DMS53 treated with DMSO at 0.1 percent for 48 hours (cell line): ENCODE results near the gene AREG.
"Not testable (repeated sequence)": the region's sequence is repeated elsewhere in the genome, so short reads cannot be mapped to it uniquely, and the experiment has no call there.

ENCODE experiments used
- DNase-seq: peaks from one replicate; lab custom pipeline; 2025; ENCODE audit not compliant: unreplicated experiment; lab: John Stamatoyannopoulos, UW

Gene AREG

DNA sequence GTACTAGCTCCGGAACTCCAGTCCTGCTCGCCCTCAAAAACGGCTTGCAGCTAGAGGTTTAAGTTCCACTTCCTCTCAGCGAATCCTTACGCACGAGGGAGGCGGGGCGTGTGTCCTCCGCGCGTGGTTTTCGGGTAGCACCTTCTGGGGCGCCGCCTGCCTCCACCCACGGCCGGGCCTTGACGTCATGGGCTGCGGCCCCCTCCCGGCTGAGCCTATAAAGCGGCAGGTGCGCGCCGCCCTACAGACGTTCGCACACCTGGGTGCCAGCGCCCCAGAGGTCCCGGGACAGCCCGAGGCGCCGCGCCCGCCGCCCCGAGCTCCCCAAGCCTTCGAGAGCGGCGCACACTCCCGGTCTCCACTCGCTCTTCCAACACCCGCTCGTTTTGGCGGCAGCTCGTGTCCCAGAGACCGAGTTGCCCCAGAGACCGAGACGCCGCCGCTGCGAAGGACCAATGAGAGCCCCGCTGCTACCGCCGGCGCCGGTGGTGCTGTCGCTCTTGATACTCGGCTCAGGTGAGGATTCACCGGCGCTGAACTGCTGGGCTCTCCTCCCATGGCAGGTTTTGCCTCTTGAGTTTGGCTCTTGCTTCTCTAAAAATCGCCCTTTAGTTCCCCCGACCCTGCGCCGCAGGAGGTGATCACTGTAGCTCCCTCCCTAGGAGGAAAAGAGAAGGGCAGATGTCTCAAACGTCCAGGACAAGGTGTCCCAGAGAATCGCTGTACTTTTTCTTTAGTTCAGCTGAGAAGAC, at the start of gene AREG:
TSS of gene AREG (plus strand) at position 246 of the 752 bp plus-strand sequence. CDS start at position 456, 210 bp downstream.
- DNase-seq: peak; percentile 80

DNA sequence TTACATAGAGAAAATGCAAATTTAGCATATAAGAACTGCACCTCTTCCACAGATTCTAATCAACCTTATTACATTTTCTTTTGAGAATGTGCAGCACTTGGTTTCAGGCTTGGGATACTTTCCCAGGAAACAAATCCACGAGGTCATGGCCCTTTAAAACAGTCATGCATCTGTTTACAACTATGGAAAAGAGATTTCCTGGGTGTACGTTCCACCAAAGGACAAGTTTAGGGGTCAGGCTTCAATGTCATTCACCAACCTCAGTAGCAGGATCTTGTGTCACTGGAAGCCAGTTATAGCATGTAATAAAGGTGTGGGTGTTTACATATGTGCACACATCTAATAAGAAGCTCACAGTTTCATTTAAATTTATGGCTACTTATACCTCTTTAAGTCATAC, 49.3 kb upstream of the AREG start:
- no peak for DNase-seq

DNA sequence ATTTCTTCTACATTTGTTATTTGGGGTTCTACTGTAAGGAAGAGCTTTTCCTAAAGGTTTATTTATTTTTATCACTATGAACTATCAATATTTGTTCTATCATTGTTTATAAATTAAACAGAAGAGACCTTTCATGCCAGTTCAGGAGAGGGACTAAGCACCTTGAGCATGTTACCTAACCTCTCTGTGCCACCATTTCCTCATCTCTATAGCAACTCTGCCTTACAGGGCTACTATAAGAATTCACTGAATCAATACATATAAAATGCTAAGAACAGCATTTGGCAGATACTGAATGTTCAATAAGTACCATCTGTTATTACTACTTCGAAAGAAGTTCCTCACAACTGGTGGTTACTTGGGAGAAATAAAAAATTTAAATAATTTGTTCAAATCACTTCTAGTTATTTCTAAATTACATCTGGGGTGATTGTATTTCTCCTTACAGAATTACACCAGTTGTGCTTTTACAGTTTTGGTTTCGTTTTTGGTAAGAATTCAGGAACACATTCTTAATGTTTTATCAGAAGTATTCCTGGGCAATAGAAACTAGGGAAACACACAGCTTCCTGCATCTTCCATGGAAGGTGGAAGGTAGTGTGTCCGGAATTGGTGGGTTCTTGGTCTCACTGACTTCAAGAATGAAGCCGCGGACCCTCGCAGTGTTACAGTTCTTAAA, 47.0 kb upstream of the AREG start:
- DNase-seq: no peak

DNA sequence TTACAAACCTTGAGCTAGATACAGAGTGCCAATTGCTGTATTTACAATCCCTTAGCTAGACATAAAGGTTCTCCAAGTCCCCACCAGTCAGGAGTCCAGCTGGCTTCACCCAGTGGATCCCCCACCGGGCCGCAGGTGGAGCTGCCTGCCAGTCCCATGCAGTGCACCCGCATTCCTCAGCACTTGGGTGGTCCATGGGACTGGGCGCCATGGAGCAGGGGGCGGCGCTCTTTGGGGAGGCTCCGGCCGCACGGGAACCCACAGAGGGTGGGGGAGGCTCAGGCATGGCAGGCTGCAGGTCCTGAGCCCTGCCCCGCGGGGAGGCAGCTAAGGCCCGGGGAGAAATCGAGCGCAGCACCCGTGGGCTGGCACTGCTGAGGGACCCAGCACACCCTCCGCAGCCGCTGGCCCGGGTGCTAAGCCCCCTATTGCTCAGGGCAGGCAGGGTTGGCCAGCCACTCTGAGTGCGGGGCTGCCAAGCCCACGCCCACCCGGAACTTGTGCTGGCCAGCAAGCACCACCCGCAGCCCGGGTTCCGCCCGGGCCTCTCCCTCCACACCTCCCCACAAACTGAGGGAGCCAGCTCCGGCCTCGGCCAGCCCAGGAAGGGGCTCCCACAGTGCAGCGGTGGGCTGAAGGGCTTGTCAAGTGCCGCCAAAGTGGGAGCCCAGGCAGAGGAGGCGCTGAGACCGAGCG, 45.9 kb upstream of the AREG start:
- not testable (repeated sequence) for DNase-seq

- DNase-seq: no peak
Observed at GRCh38 chr4:74400395-74400794, 44.5 kb upstream of the AREG start.

DNA sequence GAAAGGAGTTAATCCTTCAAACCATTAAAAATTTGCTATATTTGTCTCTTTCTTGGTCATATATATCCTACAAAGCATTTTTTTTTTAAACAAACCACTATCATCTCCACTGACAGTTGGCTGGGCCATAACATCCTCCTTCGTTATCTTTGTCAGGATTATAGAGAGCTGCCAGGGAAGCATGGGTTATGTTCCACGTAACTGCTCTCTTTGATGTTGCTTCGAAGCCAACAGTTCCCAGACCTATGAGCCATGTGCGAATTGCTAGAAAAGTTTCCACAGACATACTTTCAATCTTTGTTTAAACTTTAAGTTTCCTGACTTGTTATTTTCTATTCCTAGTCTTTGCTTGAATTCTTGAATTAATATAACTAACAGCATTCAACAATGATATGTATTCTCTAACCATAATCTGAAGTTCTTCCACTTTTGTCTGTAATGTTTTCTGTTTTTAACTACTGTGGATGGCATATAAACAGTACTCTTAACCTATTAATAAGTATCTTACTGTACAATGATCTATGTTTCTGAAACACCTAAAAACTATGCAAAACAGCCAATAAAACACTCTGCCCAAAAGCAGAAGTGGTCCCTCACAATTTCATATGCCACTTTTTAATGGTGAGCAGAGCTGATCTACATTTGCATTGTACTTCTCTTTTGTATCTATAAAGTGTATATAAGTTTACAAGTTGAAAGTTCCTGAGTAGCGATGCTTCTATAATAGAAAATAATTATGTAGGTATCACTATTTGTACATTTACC, 42.1 kb upstream of the AREG start:
- no peak for DNase-seq

DNA sequence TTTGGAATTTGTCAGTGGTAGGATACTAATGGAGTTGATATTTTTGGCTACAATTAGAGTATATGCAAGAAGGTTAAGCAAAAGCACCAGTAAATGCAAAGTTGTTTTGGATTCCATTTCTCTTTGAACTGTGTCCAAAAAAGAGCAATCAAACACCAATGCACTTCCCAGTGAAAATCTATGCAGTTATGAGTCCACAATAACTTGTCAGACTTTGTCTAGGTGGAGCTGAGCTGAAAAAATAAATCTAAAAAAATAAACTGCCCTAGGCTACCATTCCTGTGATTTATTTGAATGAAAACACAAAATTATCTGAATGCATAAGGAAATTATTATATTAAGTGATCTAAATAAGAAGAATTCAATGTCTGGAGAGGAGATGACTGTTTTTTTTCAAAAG, 37.0 kb upstream of the AREG start:
- DNase-seq: no peak

GRCh38 chr4:74408639-74409038, 36.3 kb upstream of the AREG start:
- no peak for DNase-seq

DNA sequence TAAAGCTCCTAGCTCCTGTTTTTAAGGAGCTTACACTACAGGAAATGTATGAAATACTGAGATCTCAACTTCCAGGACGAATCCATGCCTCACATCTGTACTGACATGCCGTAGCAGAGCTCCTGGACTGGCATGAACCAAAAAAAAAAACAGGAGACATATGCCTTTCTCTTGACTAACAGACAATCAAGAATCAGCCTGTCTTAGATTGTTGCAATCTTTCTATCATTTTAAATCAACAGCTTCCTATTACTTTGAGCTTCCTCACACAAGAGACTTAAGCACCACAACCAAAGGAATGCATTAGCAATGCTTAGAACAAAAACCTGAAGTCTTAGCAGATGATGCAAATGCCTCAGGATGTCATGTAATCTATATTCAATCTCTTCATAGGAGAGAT, 34.7 kb upstream of the AREG start:
- DNase-seq: no peak

- DNase-seq: no peak
Observed at GRCh38 chr4:74412225-74412624, 32.7 kb upstream of the AREG start.

- DNase-seq: no peak
Observed at GRCh38 chr4:74413265-74413664, 31.7 kb upstream of the AREG start.

DNA sequence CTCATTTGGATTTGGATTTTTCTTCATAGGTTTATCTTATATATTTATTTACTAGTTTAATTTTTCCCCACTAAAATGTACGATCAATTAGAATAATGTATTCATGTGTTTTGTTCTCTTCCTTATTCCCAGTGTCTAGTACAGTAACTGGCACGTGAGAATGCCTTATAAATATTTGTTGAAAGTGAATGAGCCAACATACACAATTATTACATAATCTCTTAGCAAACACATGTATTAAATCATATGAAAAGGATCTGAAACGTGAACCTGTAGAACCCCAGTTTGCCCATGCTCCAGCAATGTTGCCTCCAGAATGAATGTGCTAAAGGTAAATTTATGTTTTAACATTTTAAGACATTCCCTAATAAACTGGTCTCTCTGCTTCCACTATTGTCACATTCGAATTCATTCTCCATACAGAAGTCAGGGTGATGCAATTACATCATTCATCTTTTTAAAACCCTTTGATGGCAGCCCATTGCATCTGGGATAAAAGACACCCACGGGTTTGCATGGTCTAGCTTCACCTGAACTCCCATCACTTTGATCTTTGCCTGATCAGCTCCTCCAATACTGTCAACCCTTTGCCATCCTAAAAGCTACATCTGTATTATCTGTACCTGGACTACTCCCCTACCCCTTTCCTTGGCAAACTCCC, 30.7 kb upstream of the AREG start:
- peak; percentile 2 for DNase-seq

GRCh38 chr4:74415602-74416300, 29.2 kb upstream of the AREG start:
- no peak for DNase-seq

DNA sequence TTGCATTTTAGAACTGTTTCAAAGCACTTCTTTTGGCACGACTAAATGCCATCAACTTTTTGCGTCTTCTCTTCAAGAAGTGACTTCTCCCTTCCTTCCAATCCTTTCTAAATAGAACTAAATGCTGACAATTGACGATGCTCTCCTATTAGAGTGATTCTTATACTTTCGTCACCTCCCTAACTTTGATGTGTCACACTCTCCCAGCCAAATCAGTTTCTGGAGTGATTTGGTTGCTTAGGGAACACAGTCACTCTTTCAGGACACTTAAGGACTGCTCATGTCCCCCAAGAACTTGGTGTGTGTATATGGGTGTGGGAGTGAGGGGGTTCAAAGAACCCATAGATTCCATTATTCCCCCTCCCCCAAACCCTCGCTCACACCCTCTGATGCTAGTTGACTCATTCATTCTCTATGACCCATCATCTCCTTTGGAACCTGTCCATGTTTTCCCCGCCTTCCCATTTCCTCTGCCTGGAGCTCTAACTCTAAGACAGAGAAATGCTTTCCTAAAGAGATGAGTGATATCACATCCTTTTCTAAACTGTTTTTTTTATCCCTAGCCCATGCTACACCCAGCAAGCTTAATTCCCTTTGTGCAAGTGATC, 26.8 kb upstream of the AREG start:
- DNase-seq: no peak

DNA sequence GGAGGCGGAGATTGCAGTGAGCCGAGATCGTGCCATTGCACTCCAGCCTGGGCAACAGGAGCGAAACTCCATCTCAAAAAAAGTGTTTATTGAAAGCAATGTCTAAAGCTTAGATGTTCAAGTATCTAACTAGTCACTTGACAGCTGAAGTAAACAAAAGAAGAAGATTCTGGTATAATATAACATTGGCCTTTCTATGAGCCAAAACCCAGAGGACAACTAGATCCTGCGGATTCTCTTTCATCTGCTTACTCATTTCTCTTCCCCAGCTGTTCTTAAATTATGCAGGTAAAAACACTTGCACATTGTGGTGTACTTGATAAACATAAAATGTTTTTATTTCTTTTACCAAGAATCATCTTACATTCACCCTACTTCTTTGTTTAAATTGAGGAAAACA, 24.1 kb upstream of the AREG start:
- no peak for DNase-seq

DNA sequence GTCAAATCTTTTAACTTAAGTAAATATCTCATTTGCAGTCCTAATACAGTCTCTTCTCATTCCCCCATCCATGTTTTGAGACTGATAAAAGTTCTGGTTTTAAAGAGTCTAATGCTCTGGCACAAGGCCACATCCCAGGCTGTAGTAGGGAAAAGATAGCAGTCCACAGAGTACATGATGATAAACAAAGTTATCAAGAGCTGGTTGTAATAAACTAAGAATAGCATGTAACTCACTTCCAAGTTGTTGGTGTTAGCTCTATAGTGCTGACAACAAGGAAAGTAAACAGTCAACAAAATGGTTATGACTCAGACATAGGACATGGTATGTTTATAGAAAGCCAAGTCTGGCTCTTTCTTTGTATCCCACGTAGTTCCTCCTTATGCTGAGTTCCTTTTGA, 21.8 kb upstream of the AREG start:
- peak; percentile 16 for DNase-seq

GRCh38 chr4:74424111-74424510, 20.8 kb upstream of the AREG start:
- DNase-seq: no peak

DNA sequence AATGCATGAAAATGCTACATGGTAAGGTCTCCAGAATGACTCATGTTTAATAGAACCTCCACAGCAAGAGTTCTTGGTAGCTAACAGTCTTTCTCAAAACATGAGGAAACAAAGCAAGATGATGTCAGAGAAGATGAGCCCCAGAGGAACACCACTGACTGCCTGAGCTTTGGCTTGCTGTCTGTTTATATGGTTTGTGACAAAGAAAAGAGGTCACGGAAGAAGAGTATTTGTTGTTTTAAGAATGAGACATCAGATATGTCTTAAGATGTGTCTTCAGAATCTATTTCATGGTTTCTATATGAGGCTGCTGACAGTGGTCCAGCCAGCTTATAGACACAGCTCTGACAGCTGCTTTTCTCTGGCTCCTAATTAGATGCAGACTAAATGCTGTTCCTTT, 18.8 kb upstream of the AREG start:
- DNase-seq: no peak

DNA sequence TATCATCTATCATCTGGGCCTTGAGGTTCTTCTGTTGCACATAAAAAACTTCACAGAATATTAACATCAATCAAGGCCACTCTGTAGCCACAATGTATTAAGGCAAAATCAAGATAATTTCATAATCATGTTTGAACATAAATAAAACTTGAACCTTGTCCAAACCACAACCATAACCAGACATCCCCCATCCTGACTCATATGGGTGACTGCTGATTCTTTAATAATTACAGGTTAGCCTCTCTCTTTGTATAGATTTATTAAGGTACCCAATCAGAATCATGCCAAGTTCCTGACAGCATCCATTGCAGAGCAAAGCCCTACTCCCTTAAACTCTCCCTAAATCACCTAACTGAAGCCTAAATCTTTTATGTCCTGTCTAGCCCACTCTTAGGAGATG, 16.7 kb upstream of the AREG start:
- no peak for DNase-seq
